IMR-90 (cell line): ENCODE results near the gene PARVG. TPM values are rescaled to one million over a fixed set of nuclear protein-coding genes. Genes with fewer than 3 reads are reported as not detected.

Experiments used
- ATAC-seq: fragments of 200-7000 bp; cut with Tn5 transposase; 2 replicates; pipeline ENCODE4 v1.9.1; 2020; ENCODE audit warnings: low read depth, mild to moderate bottlenecking, moderate library complexity
- BruUV-seq: library from RNA; stranded (reverse); fragments of 400-500 nt; replicated peaks from 2 replicates; lab custom pipeline; 2021; lab: Mats Ljungman, UMichigan
- CTCF ChIA-PET: fragments of 300-600 bp; formaldehyde crosslinking; extraction: SDS; loops from one replicate; lab custom pipeline; 2021; ENCODE audit warnings: antibody characterized with exemption; lab: Yijun Ruan, JAX
- POLR2A ChIA-PET: fragments of 300-600 bp; sonication (Branson Sonifier 250); formaldehyde crosslinking; loops from one replicate; lab custom pipeline; 2022; ENCODE audit warnings: antibody characterized with exemption; ENCODE audit not compliant: unreplicated experiment; lab: Charles Lee
- DNase-seq: peaks from one replicate; pipeline ENCODE4 v3.0.0; 2013
- H2AFZ ChIP-seq: replicated peaks from 2 replicates; pipeline ENCODE3; 2013; ENCODE audit warnings: low read length, mild to moderate bottlenecking; ENCODE audit not compliant: poor library complexity
- H2AK5ac ChIP-seq: 2 replicates; pipeline ENCODE4 v1.6.1; 2013; ENCODE audit warnings: low read depth, low read length, inconsistent platforms
- H2AK9ac ChIP-seq: replicated peaks from 2 replicates; pipeline ENCODE3; 2013; ENCODE audit warnings: mild to moderate bottlenecking, low read depth, low read length, moderate library complexity; ENCODE audit not compliant: poor library complexity
- H2BK120ac ChIP-seq: 2 replicates; pipeline ENCODE4 v1.6.1; 2013; ENCODE audit warnings: low read depth, low read length, inconsistent platforms
- H2BK15ac ChIP-seq: 3 replicates; pipeline ENCODE4 v1.6.1; 2013; ENCODE audit warnings: low read depth, low read length, inconsistent platforms
- H2BK20ac ChIP-seq: 2 replicates; pipeline ENCODE4 v1.6.1; 2013; ENCODE audit warnings: low read depth, mild to moderate bottlenecking, inconsistent platforms, low read length, moderate library complexity
- H2BK5ac ChIP-seq: 2 replicates; pipeline ENCODE4 v1.6.1; 2013; ENCODE audit warnings: mild to moderate bottlenecking, low read depth, low read length, inconsistent platforms; ENCODE audit not compliant: poor library complexity, severe bottlenecking
- H3K14ac ChIP-seq: replicated peaks from 2 replicates; pipeline ENCODE4 v1.6.1; 2013; ENCODE audit warnings: low read depth, low read length, inconsistent platforms
- H3K18ac ChIP-seq: 2 replicates; pipeline ENCODE4 v1.6.1; 2013; ENCODE audit warnings: low read depth, low read length, control low read depth
- H3K23ac ChIP-seq: 2 replicates; pipeline ENCODE4 v1.6.1; 2013; ENCODE audit warnings: low read depth, low read length, inconsistent platforms
- H3K27ac ChIP-seq: 2 replicates; pipeline ENCODE4 v1.5.1; 2013; ENCODE audit warnings: mild to moderate bottlenecking, control low read depth, low read length; ENCODE audit not compliant: insufficient read depth
- H3K27me3 ChIP-seq: 2 replicates; pipeline ENCODE4 v1.6.1; 2013; ENCODE audit warnings: low read length; ENCODE audit not compliant: control insufficient read depth, insufficient read depth
- H3K36me3 ChIP-seq: 2 replicates; pipeline ENCODE4 v1.6.1; 2013; ENCODE audit warnings: low read length, mixed read lengths; ENCODE audit not compliant: control insufficient read depth, insufficient read depth
- H3K4ac ChIP-seq: 2 replicates; pipeline ENCODE4 v1.6.1; 2013; ENCODE audit warnings: low read depth, low read length, inconsistent platforms
- H3K4me1 ChIP-seq: 2 replicates; pipeline ENCODE4 v1.6.1; 2013; ENCODE audit warnings: low read length, mixed read lengths; ENCODE audit not compliant: control insufficient read depth, insufficient read depth
- H3K4me2 ChIP-seq: 2 replicates; pipeline ENCODE4 v1.6.1; 2013; ENCODE audit warnings: low read depth, mild to moderate bottlenecking, control low read depth, low read length, moderate library complexity
- H3K4me3 ChIP-seq: 2 replicates; pipeline ENCODE4 v1.5.1; 2013; ENCODE audit warnings: low read depth, mild to moderate bottlenecking, control low read depth, low read length, moderate library complexity; ENCODE audit not compliant: insufficient read depth
- H3K56ac ChIP-seq: 2 replicates; pipeline ENCODE4 v1.6.1; 2013; ENCODE audit warnings: low read length, inconsistent platforms; ENCODE audit not compliant: insufficient read depth; ENCODE audit errors: extremely low read depth
- H3K79me1 ChIP-seq, 2 experiments: 2 replicates each; pipeline ENCODE4 v1.6.1; 2013; ENCODE audit warnings: low read length in 2 of 2, inconsistent platforms in 1 of 2, low read depth in 1 of 2
- H3K9ac ChIP-seq: 2 replicates; pipeline ENCODE4 v1.6.1; 2013; ENCODE audit warnings: low read depth, low read length, control low read depth
- H3K9me1 ChIP-seq: 2 replicates; pipeline ENCODE4 v1.6.1; 2013; ENCODE audit warnings: low read length, inconsistent platforms; ENCODE audit not compliant: insufficient read depth
- H3K9me3 ChIP-seq: 2 replicates; pipeline ENCODE4 v1.6.1; 2013; ENCODE audit warnings: low read length; ENCODE audit not compliant: control insufficient read depth, insufficient read depth
- H4K20me1 ChIP-seq: 2 replicates; pipeline ENCODE4 v1.6.1; 2013; ENCODE audit warnings: low read length, inconsistent platforms; ENCODE audit not compliant: insufficient read depth
- H4K5ac ChIP-seq: 2 replicates; pipeline ENCODE4 v1.6.1; 2013; ENCODE audit warnings: mild to moderate bottlenecking, low read depth, low read length, control low read depth
- H4K8ac ChIP-seq, 2 experiments: 2 replicates each; pipeline ENCODE4 v1.6.1; 2013; ENCODE audit warnings: low read depth in 2 of 2, low read length in 2 of 2, control low read depth in 1 of 2, inconsistent platforms in 1 of 2
- H4K91ac ChIP-seq: 2 replicates; pipeline ENCODE4 v1.6.1; 2013; ENCODE audit warnings: low read depth, low read length, inconsistent platforms; ENCODE audit not compliant: insufficient read depth
- BHLHE40 ChIP-seq: fragments of 150-350 bp; IDR thresholded peaks from 2 replicates; pipeline ENCODE4 v1.6.1; 2016; ENCODE audit warnings: mild to moderate bottlenecking, low read depth, low read length
- CEBPB ChIP-seq: IDR thresholded peaks from 2 replicates; pipeline ENCODE4 v1.6.1; 2012; ENCODE audit warnings: low read depth, low read length, improper control_type of control experiment
- CHD1 ChIP-seq: IDR thresholded peaks from 2 replicates; pipeline ENCODE4 v1.6.1; 2012; ENCODE audit warnings: low read depth, low read length, improper control_type of control experiment
- CTCF ChIP-seq: conservative IDR thresholded peaks from 2 replicates; pipeline ENCODE4 v1.5.1; 2012; ENCODE audit warnings: mild to moderate bottlenecking, low read depth, low read length, improper control_type of control experiment
- FOS ChIP-seq: fragments of 150-350 bp; IDR thresholded peaks from 2 replicates; pipeline ENCODE4 v1.6.1; 2016; ENCODE audit warnings: low read depth, low read length
- MAFK ChIP-seq: IDR thresholded peaks from 2 replicates; pipeline ENCODE4 v1.6.1; 2012; ENCODE audit warnings: low read depth, low read length, improper control_type of control experiment
- MXI1 ChIP-seq: IDR thresholded peaks from 2 replicates; pipeline ENCODE4 v1.6.1; 2012; ENCODE audit warnings: low read depth, mild to moderate bottlenecking, low read length, moderate library complexity, borderline replicate concordance
- NFE2L2 ChIP-seq: fragments of 150-350 bp; IDR thresholded peaks from 2 replicates; pipeline ENCODE4 v1.6.1; 2016; ENCODE audit warnings: low read depth, mild to moderate bottlenecking, low read length
- RCOR1 ChIP-seq: IDR thresholded peaks from 2 replicates; pipeline ENCODE4 v1.6.1; 2012; ENCODE audit warnings: mild to moderate bottlenecking, low read length, improper control_type of control experiment; ENCODE audit not compliant: insufficient replicate concordance
- RFX5 ChIP-seq: IDR thresholded peaks from 2 replicates; pipeline ENCODE4 v1.8.0; 2012; ENCODE audit warnings: low read depth, mild to moderate bottlenecking, low read length, moderate library complexity
- SMC3 ChIP-seq: fragments of 150-350 bp; IDR thresholded peaks from 2 replicates; pipeline ENCODE4 v1.6.1; 2016; ENCODE audit warnings: low read depth, mild to moderate bottlenecking, antibody characterized with exemption, low read length, moderate library complexity
- USF2 ChIP-seq: fragments of 150-350 bp; IDR thresholded peaks from 2 replicates; pipeline ENCODE4 v1.6.1; 2017; ENCODE audit warnings: mild to moderate bottlenecking, antibody characterized with exemption, low read length, low read depth
- WGBS, 2 experiments: methylation state at CpG; one replicate each; pipeline versions ENCODE4 v1.1.5 to v1.1.7; 2013; ENCODE audit warnings: missing lambda C conversion rate in 2 of 2; ENCODE audit not compliant: insufficient read length in 1 of 2; ENCODE audit errors: extremely low coverage in 2 of 2; 5-methylcytosine and 5-hydroxymethylcytosine counted together
- dilution Hi-C: fragments of 300-500 bp; cut with HindIII; formaldehyde crosslinking; loops from one replicate; pipeline ENCODE4 v1.14.3; 2018; ENCODE audit warnings: low sequenced_read_pairs; ENCODE audit not compliant: unreplicated experiment
- in situ Hi-C: fragments of 300-500 bp; cut with MboI; formaldehyde crosslinking; loops from 3 replicates; pipeline ENCODE4 v1.14.3; 2019; ENCODE audit warnings: low sequenced_read_pairs, inconsistent platforms, mixed read lengths
- intact Hi-C: fragments of 100-400 bp; cut with micrococcal nuclease; formaldehyde crosslinking; loops from 2 replicates; pipeline ENCODE4 v1.10.0; 2022
- polyA plus RNA-seq, 3 experiments: library from polyadenylated mRNA; depleted of rRNA; stranded (reverse); fragments of >200 nt; gene quantifications; 2 replicates each; pipeline ENCODE4 v1.2.3, GENCODE V29; 2012; ENCODE audit warnings: low replicate concordance in 1 of 3
- total RNA-seq: library from RNA; depleted of rRNA; stranded (reverse); fragments of >200 nt; gene quantifications from 2 replicates; pipeline ENCODE4 v1.2.3, GENCODE V29; 2012

Gene PARVG
- total and polyA plus RNA-seq, 2 of the 4 experiments (the other 2 are of a cell fraction) = not detected

- no CpG with 5 or more reads among the region's 4 CpGs for WGBS, 2 experiments
- Histone ChIP-seq H3K23ac (no peak overlapping the region), H2BK5ac (no peak overlapping the region), H3K27me3 (no peaks in the 10 kb centered on the region), H3K79me1 (no peaks in the 10 kb centered on the region), H3K4me3 (no peak overlapping the region), H2AFZ (no peak overlapping the region), H4K5ac (no peak overlapping the region), H4K8ac (no peak overlapping the region), H4K20me1 (no peaks in the 10 kb centered on the region), H3K4me1 (peaks cover 8% of the 10 kb centered on the region), H2BK20ac (no peak overlapping the region), H3K4me2 (no peak overlapping the region), H3K56ac (no peak overlapping the region), H3K9me1 (peaks cover 5% of the 10 kb centered on the region), H3K14ac (no peak overlapping the region), H3K27ac (no peak overlapping the region), H2AK9ac (peak overlapping the region; percentile 79), H2AK5ac (no peak overlapping the region), H2BK15ac (no peak overlapping the region), H3K18ac (no peak overlapping the region), H3K9ac (no peak overlapping the region), H3K9me3 (no peaks in the 10 kb centered on the region; the same call in 1 of the 2 replicates), H3K4ac (no peak overlapping the region), H2BK120ac (no peak overlapping the region), H3K36me3 (peaks cover 5% of the 10 kb centered on the region), H4K91ac (no peak overlapping the region)
- POLR2A ChIA-PET = no interaction called here
- dilution Hi-C loops (no loop called here), intact Hi-C loops (loop anchor here (10.0 kb wide), 1 partner anchor 182 kb away; no protein-coding TSS in a partner anchor), in situ Hi-C loops (no loop called here)
- CTCF ChIA-PET = no interaction called here
- BruUV-seq = no TSS peak
- TF ChIP-seq CTCF = no peak
- no peak for TF ChIP-seq NFE2L2
- TF ChIP-seq USF2 = peak; percentile 7; the same call in 1 of the 2 replicates
- TF ChIP-seq BHLHE40 = peak; percentile 90
- TF ChIP-seq FOS = no peak
- no peak for TF ChIP-seq SMC3
- TF ChIP-seq MXI1 = peak; percentile 49; the same call in 1 of the 2 replicates
- TF ChIP-seq RFX5 = no peak
- TF ChIP-seq RCOR1 = no peak
- no peak for TF ChIP-seq MAFK
- no peak for TF ChIP-seq CEBPB
- TF ChIP-seq CHD1 = no peak
- peak; percentile 52 for ATAC-seq
- DNase-seq = peak; percentile 24
These were observed 37.6 kb upstream of the PARVG start for GRCh38 chr22:44143105-44143474.
